ENCODE results near the gene ZNF850.

ZNF850 gene

GRCh38 chr19:36672368-36672767, 100.2 kb downstream of the ZNF850 start:
- no peak for TF ChIP-seq REST (IDR thresholded peaks at IDR 0.05; ENCODE audit: insufficient read depth in 1 of 2, low read depth in 2 of 2, low read length in 2 of 2)
- TF ChIP-seq SIN3A (IDR thresholded peaks at IDR 0.05; ENCODE audit: borderline replicate concordance, insufficient read depth, low read length): no peak
- no peak for TF ChIP-seq POLR2AphosphoS5 (IDR thresholded peaks at IDR 0.05; ENCODE audit: low read depth, low read length)

- TF ChIP-seq SIN3A (IDR thresholded peaks at IDR 0.05; ENCODE audit: borderline replicate concordance, insufficient read depth, low read length) (no peak), POLR2AphosphoS5 (IDR thresholded peaks at IDR 0.05; ENCODE audit: low read depth, low read length) (no peak), FOXP2 (optimal IDR thresholded peaks at IDR 0.05; ENCODE audit: borderline replicate concordance, extremely low read depth, extremely low read length, insufficient read depth) (no peak), TAF1 (IDR thresholded peaks at IDR 0.05; ENCODE audit: borderline replicate concordance, insufficient read depth, low read length) (no peak), REST (IDR thresholded peaks at IDR 0.05; ENCODE audit: insufficient read depth in 1 of 2, low read depth in 2 of 2, low read length in 2 of 2) (no peak)
These were observed 104.0 kb downstream of the ZNF850 start for GRCh38 chr19:36668646-36669045.

GRCh38 chr19:36665832-36666231, 106.8 kb downstream of the ZNF850 start:
- TF ChIP-seq FOXP2 (optimal IDR thresholded peaks at IDR 0.05; ENCODE audit: borderline replicate concordance, extremely low read depth, extremely low read length, insufficient read depth) (no peak), TAF1 (IDR thresholded peaks at IDR 0.05; ENCODE audit: borderline replicate concordance, insufficient read depth, low read length) (no peak), POLR2AphosphoS5 (IDR thresholded peaks at IDR 0.05; ENCODE audit: low read depth, low read length) (no peak), REST (IDR thresholded peaks at IDR 0.05; ENCODE audit: insufficient read depth in 1 of 2, low read depth in 2 of 2, low read length in 2 of 2) (no peak), SIN3A (IDR thresholded peaks at IDR 0.05; ENCODE audit: borderline replicate concordance, insufficient read depth, low read length) (no peak)
